Middle frontal gyrus (tissue), 1 donor: ENCODE measurements around the gene LRFN4.

Experiments
- DNase-seq: peaks from one replicate; pipeline ENCODE4 v3.0.0-alpha.2; 2015; ENCODE audit warnings: low spot score; ENCODE audit errors: extremely low spot score

Gene LRFN4

DNA sequence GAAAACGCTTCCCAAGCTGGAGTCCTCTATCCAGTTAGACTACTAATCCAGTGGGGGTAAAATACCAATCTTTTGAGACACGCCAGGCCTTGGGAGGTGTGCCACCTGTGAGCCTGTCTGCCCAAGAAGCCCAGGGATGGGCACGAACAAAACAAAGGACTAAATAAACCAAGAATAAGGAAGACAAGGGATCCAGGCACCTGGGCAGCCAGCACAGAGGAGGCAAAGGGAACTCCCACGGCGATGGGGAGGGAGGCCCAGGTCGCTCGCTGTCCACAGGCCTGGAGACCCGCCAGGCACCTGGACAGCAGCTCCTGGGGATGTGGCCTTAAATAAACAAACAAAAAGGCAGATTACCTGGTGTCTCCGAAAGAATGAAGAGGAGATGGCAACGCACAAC, 31.4 kb downstream of the LRFN4 start:
- DNase-seq: no peak

DNA sequence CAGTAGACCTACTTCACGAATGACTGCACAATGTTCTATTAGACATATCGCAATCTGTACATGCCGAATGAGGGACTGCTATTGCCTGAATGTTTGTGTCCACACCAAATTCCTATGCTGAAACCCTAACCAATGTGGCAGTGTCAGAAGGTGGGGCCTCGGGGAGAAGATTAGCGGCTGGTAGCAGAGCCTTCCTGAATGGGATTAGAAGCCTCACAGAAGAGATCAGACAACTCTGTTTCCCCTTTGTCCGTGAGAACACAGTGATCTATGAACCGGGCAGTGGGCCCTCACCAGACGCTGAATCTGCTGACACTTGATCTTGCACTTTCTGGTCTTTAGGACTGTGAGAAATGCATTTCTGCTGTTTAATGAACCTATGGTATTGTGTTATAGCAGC, 33.1 kb downstream of the LRFN4 start:
- no peak for DNase-seq

DNA sequence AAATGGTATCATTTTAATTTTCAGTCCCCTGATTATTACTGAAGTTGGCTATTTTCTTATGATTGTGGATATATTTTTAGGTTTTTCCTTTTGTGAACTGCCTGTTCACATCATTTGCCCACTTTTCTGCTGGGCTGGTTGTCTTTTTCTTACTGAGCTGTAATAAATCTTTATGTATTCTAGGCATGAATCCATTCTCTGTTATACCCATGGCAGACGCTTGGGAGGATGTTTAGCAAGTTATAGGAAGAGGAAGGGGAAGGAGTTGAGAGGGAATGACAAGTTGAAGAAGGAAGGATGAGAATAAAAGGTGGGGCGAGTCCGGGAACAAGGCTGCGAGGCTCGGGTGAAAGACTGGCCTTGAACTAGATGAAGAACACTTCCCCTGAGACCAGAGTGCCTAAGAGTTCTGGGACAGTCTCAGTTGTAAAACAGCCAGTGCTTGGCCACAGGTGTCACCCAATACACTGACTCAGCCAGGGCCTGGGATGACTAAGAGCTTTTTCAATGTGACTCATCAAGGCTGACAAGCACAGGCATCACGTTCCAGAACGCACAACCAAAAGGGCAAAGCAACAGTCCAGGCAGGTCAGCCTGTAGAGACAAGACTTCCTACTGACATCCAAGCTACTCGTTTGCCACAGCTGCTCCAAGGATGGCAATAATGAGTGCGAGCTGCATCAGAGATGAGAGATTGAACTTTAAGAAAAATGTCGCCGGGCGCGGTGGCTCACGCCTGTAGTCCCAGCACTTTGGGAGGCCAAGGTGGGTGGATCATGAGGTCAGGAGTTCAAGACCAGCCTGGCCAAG, 35.2 kb downstream of the LRFN4 start:
- DNase-seq: no peak

- DNase-seq: no peak
Observed at GRCh38 chr11:66892911-66893310, 36.0 kb downstream of the LRFN4 start.

GRCh38 chr11:66894141-66894540, 37.3 kb downstream of the LRFN4 start:
- no peak for DNase-seq

- DNase-seq: no peak
Observed at GRCh38 chr11:66901964-66902390, 45.1 kb downstream of the LRFN4 start.

GRCh38 chr11:66902486-66903177, 45.8 kb downstream of the LRFN4 start:
- DNase-seq: no peak

DNA sequence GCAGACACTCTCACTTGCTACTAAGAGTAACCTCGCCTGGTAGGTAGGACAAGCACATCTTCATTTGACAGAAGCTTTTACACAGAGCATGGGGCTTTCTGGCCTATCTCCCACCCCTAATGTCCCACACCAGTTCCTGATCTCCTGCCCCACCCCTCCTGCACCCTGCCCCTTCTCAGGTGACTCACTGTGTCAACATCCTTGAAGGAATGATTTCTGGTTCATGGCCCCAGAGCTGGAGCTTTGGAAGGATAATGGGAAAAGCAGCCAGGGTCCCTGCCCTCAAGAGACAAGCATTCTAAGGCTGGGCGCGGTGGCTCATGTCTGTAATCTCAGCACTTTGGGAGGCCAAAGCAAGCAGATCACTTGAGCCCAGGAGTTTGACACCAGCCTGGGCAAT, 47.2 kb downstream of the LRFN4 start:
- DNase-seq: no peak

DNA sequence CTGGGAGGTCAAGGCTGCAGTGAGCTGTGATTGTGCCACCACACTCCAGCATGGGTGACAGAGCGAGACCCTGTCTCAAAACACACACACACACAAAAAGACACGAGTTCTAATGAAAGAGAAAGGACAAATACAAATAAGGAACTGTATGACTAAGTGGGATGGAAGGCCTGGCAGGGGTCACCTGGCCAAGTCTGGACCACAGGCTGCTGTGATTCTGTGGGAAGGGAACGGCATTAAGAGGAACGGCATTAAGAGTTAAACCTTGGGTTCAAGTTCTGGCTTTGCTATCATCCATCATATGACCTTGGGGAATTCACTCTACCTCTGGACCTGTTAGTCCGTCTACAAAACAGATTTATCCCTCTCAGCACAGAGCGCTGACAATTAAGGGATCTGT, 47.7 kb downstream of the LRFN4 start:
- no peak for DNase-seq

DNA sequence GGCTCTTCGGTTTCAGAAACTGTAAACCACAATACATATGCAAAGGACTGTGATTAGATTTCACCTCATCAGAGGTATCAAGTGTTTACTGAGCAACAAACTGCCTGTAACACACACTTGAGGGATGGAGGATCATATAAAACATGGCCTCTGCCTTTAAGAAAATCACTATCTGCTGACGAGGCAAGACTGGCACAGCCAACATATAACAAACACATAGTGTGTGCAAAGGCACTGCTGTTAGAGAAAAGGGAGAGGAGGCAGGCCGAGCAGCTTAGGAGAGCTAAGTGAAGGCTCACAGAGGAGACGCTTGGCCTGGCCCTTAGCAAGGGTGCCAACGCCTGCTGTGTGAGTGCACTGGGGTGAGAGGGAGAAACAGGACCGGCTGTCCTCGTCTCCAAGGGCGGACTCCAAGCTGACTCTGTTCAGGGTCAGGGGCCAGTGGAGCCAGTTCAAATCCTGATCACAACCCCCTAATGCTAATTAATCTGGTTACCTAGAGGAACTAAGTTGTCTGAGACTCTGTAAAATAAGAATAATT, 48.2 kb downstream of the LRFN4 start:
- DNase-seq: no peak

DNA sequence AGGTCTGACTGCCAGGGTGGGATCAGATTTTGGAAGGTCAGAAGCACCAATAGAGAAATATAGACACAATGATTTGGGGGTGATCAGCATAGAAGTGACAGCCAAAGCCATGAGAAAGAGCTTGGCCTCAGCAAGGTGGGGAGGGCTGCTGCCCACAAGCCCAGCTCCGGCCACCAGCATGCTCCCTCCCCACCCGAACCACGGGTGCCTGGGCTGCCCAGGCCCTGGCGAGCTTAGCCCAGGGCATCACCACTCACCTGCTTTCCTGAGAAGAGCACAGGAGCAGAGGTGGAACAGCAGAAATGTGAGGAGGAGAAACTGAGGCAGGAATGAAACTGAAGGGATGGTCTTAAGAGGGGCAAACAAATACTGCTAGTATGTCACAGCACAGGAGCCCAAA, 48.8 kb downstream of the LRFN4 start:
- no peak for DNase-seq

DNA sequence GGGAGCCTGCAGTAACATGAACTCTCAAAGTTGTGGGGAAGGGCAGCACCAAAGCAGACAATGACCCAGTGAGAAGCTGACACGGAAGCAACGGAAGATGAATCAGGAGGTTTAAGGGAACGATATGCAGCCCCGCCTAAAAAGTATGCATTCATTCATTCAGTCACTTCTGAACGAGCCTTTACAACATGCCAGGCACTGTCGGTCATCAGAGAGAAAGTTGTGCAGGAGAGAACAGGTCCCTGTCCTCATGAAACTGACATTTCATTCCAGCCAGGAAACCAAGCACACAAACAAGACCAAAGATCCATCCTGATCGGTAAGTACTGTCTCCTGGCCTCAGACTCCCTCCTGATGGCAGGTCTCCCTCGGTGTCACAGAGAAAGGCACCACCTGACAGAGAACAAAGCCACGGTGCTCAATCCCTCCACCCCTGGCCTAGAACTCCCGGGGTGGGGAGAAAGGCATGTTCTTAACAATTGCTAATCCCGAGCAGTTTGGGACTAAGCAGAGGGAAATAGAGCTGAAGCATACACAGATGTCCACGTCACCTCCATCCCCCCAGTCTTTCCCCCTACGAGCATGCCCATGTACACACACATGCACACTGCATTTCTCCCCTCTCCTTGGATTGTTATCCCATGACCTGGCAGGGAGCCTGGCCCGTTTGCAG, 49.3 kb downstream of the LRFN4 start:
- no peak for DNase-seq

DNA sequence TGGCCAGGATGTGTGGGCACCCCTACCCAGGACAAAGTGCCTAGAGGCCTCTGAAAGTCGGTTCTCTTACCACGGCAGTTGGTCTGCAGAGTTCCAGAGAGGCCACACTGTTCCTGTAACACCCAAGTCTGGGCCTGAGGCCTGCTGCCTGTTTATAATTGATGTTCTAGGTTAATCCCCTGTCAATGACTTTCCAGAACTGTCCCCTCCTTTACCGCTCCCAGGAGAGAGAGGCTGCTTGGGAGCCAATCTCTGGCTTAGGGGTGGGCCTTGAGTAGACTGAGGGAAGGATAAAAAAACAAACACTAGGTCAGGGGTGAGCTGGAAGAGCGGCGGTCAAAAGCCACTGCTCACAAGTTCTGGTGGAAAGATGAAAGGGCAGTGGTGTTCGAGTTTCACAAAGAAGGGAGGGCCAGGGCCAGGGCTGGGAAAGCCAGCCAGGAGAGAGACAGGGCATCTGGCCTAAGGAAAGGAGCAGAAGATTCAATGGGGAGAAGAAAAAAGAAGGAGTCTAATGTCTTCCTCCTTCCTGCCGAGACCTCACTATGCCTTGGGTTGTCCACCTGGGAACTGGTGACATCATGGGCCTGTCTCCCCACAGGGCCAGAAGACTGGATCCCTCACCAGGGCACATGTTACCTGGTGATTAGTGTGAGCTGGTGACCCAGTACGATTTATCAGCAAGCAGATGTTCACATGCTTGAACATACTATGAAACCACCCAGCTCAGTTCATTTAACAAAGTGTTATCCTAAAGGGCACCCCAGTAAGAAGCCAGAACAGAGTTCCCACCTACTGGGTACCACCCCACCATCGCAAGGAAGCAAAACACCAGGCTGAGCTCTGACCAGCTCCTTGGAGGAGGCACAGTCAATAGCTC, 51.1 kb downstream of the LRFN4 start:
- no peak for DNase-seq

GRCh38 chr11:66909181-66909580, 52.3 kb downstream of the LRFN4 start:
- DNase-seq: no peak

DNA sequence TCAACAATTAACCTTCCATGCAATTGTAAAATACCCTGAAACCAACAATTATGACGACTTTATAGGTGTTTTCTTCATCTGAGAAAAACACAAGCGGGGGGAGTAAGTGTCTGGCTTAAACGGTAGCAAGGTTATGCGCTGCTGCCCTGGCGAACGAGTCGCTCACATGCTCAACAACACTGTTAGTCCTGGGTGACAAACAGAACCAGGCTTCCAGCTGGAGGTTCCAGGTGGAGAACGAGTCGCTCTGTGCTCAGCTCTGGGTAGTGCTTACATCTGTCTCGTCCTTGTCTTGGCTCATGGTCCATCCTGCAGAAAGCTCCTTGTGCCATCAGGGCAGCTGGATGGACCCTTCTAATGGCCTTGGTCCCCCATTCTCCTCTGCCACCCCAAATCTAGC, 53.2 kb downstream of the LRFN4 start:
- no peak for DNase-seq
